ENCODE data around the gene SRPX. TPM values are rescaled to one million over a fixed set of nuclear protein-coding genes. Genes with fewer than 3 reads are reported as not detected.
A peak's percentile ranks its signal among the peaks of the same experiment; 100 is the strongest.

SRPX gene
- total RNA-seq, 1 donor from 2014 or later = 60.1 TPM

- Histone ChIP-seq H4K20me1 (ENCODE audit: insufficient read depth, low read length) (peaks cover 3% of the 10 kb centered on the region), H3K36me3 (ENCODE audit: insufficient read depth, low read length) (no peaks in the 10 kb centered on the region), H3K27me3 (ENCODE audit: insufficient read depth, low read length) (no peaks in the 10 kb centered on the region), H3K9me3 (ENCODE audit: insufficient read depth, low read depth, low read length) (no peaks in the 10 kb centered on the region), H3K27ac (ENCODE audit: low read depth, low read length) (peak overlapping the region; percentile 95), H3K4me2 (ENCODE audit: low read length) (peak overlapping the region; percentile 82), H3K79me2 (ENCODE audit: insufficient read depth, low read length) (peaks cover 71% of the 10 kb centered on the region), H3K4me3 (ENCODE audit: insufficient read depth, low read depth, low read length) (peak overlapping the region; percentile 23), H3K4me1 (ENCODE audit: insufficient read depth, low read length) (peaks cover 37% of the 10 kb centered on the region), H3K9ac (ENCODE audit: low read length) (peak overlapping the region; percentile 75), H2AFZ (ENCODE audit: low read depth, low read length) (peak overlapping the region; percentile 38)
- FAIRE-seq (peak; percentile 87), DNase-seq (ENCODE audit: low read depth) (peak; percentile 89)
- no peak overlapping the region for H3K4me3 Mint-ChIP-seq (ENCODE audit: unreplicated experiment)
- peak overlapping the region; percentile 12 for H3K27ac Mint-ChIP-seq (ENCODE audit: unreplicated experiment)
- peaks cover 29% of the 10 kb centered on the region for H3K4me1 Mint-ChIP-seq (ENCODE audit: low read depth, unreplicated experiment)
- H3K36me3 Mint-ChIP-seq (ENCODE audit: low read depth, unreplicated experiment) = no peaks in the 10 kb centered on the region
- H3K27me3 Mint-ChIP-seq (ENCODE audit: low read depth, unreplicated experiment) = no peaks in the 10 kb centered on the region
- no peaks in the 10 kb centered on the region for H3K9me3 Mint-ChIP-seq (ENCODE audit: unreplicated experiment)
- TF ChIP-seq EZH2 (IDR thresholded peaks at IDR 0.05; ENCODE audit: insufficient read depth, low read length) = no peak
- TF ChIP-seq, protein P1, sequence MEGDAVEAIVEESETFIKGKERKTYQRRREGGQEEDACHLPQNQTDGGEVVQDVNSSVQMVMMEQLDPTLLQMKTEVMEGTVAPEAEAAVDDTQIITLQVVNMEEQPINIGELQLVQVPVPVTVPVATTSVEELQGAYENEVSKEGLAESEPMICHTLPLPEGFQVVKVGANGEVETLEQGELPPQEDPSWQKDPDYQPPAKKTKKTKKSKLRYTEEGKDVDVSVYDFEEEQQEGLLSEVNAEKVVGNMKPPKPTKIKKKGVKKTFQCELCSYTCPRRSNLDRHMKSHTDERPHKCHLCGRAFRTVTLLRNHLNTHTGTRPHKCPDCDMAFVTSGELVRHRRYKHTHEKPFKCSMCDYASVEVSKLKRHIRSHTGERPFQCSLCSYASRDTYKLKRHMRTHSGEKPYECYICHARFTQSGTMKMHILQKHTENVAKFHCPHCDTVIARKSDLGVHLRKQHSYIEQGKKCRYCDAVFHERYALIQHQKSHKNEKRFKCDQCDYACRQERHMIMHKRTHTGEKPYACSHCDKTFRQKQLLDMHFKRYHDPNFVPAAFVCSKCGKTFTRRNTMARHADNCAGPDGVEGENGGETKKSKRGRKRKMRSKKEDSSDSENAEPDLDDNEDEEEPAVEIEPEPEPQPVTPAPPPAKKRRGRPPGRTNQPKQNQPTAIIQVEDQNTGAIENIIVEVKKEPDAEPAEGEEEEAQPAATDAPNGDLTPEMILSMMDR (IDR thresholded peaks at IDR 0.05; ENCODE audit: insufficient read depth, low read depth, low read length) = no peak
Measured at GRCh38 chrX:38214551-38215531, 5.8 kb downstream of the SRPX start.

- H3K79me2 ChIP-seq (ENCODE audit: insufficient read depth, low read length) = peaks cover 70% of the 10 kb centered on the region
- peak overlapping the region; percentile 23 for H3K4me3 ChIP-seq (ENCODE audit: insufficient read depth, low read depth, low read length)
- TF ChIP-seq EZH2 (IDR thresholded peaks at IDR 0.05; ENCODE audit: insufficient read depth, low read length) = no peak
- TF ChIP-seq, protein P1 (IDR thresholded peaks at IDR 0.05; ENCODE audit: insufficient read depth, low read depth, low read length) = no peak
Measured at GRCh38 chrX:38214044-38214443, 6.6 kb downstream of the SRPX start.

More at GRCh38 chrX:38214044-38214443, 6.6 kb downstream of the SRPX start:
- DNase-seq (ENCODE audit: low read depth) (no peak), FAIRE-seq (no peak)
- H3K4me1 ChIP-seq (ENCODE audit: insufficient read depth, low read length) = peaks cover 37% of the 10 kb centered on the region
- peak overlapping the region; percentile 75 for H3K9ac ChIP-seq (ENCODE audit: low read length)
- no peaks in the 10 kb centered on the region for H3K9me3 ChIP-seq (ENCODE audit: insufficient read depth, low read depth, low read length)
- no peaks in the 10 kb centered on the region for H3K27me3 ChIP-seq (ENCODE audit: insufficient read depth, low read length)
- Mint-ChIP-seq H3K27me3 (ENCODE audit: low read depth, unreplicated experiment) (no peaks in the 10 kb centered on the region), H3K4me3 (ENCODE audit: unreplicated experiment) (no peak overlapping the region), H3K27ac (ENCODE audit: unreplicated experiment) (no peak overlapping the region), H3K36me3 (ENCODE audit: low read depth, unreplicated experiment) (no peaks in the 10 kb centered on the region), H3K4me1 (ENCODE audit: low read depth, unreplicated experiment) (peaks cover 25% of the 10 kb centered on the region), H3K9me3 (ENCODE audit: unreplicated experiment) (no peaks in the 10 kb centered on the region)
- peaks cover 3% of the 10 kb centered on the region for H4K20me1 ChIP-seq (ENCODE audit: insufficient read depth, low read length)
- peak overlapping the region; percentile 95 for H3K27ac ChIP-seq (ENCODE audit: low read depth, low read length)
- no peaks in the 10 kb centered on the region for H3K36me3 ChIP-seq (ENCODE audit: insufficient read depth, low read length)
- peak overlapping the region; percentile 38 for H2AFZ ChIP-seq (ENCODE audit: low read depth, low read length)
- peak overlapping the region; percentile 82 for H3K4me2 ChIP-seq (ENCODE audit: low read length)

All from astrocyte (in vitro differentiated cells and primary cell).